DMS114 treated with DMSO at 0.1 percent for 48 hours (cell line): Measurements from ENCODE around the gene SPOCK1.

Source experiments
- DNase-seq: peaks from one replicate; lab custom pipeline; 2025; ENCODE audit not compliant: unreplicated experiment; lab: John Stamatoyannopoulos, UW

SPOCK1 gene

GRCh38 chr5:137446615-137447014 is 52.5 kb downstream of the SPOCK1 start:
- no peak for DNase-seq

- no peak for DNase-seq
Measured at GRCh38 chr5:137446151-137446550, 53.0 kb downstream of the SPOCK1 start.

GRCh38 chr5:137442660-137443059 is 56.5 kb downstream of the SPOCK1 start:
- DNase-seq, result no peak

- DNase-seq, result no peak
Measured at GRCh38 chr5:137441476-137441875, 57.6 kb downstream of the SPOCK1 start.

- DNase-seq, result no peak
Measured at GRCh38 chr5:137440795-137441194, 58.3 kb downstream of the SPOCK1 start.

- no peak for DNase-seq
Measured at GRCh38 chr5:137439645-137440044, 59.5 kb downstream of the SPOCK1 start.

- DNase-seq, result no peak
Measured at GRCh38 chr5:137438932-137439331, 60.2 kb downstream of the SPOCK1 start.

- no peak for DNase-seq
Measured at GRCh38 chr5:137437774-137438173, 61.4 kb downstream of the SPOCK1 start.

- DNase-seq, result no peak
Measured at GRCh38 chr5:137433539-137433938, 65.6 kb downstream of the SPOCK1 start.

GRCh38 chr5:137432376-137432775 is 66.8 kb downstream of the SPOCK1 start:
- no peak for DNase-seq

- no peak for DNase-seq
Measured at GRCh38 chr5:137431051-137431450, 68.1 kb downstream of the SPOCK1 start.

- no peak for DNase-seq
Measured at GRCh38 chr5:137415231-137415681, 83.9 kb downstream of the SPOCK1 start.

GRCh38 chr5:137414112-137414755 is 84.9 kb downstream of the SPOCK1 start:
- no peak for DNase-seq

- DNase-seq, result no peak
Measured at GRCh38 chr5:137412136-137412535, 87.0 kb downstream of the SPOCK1 start.

GRCh38 chr5:137410234-137411010 is 88.7 kb downstream of the SPOCK1 start:
- DNase-seq, result no peak

GRCh38 chr5:137409736-137410135 is 89.4 kb downstream of the SPOCK1 start:
- no peak for DNase-seq

GRCh38 chr5:137407090-137407489 is 92.0 kb downstream of the SPOCK1 start:
- DNase-seq, result no peak

- DNase-seq, result no peak
Measured at GRCh38 chr5:137405393-137405792, 93.7 kb downstream of the SPOCK1 start.

- DNase-seq, result no peak
Measured at GRCh38 chr5:137403869-137404268, 95.3 kb downstream of the SPOCK1 start.

- no peak for DNase-seq
Measured at GRCh38 chr5:137402436-137403187, 96.5 kb downstream of the SPOCK1 start.

GRCh38 chr5:137401946-137402345 is 97.2 kb downstream of the SPOCK1 start:
- no peak for DNase-seq

GRCh38 chr5:137400571-137400970 is 98.6 kb downstream of the SPOCK1 start:
- no peak for DNase-seq
